NT2/D1 (cell line): ENCODE data around the gene CDKL5.

ENCODE experiments used
- YY1 ChIP-seq: IDR thresholded peaks from 2 replicates; pipeline ENCODE4 v1.6.1; 2011; ENCODE audit not compliant: insufficient read length, insufficient read depth
- ZNF274 ChIP-seq: IDR thresholded peaks from 2 replicates; pipeline ENCODE4 v1.6.1; 2011; ENCODE audit warnings: mild to moderate bottlenecking, low read depth, low read length

DNA sequence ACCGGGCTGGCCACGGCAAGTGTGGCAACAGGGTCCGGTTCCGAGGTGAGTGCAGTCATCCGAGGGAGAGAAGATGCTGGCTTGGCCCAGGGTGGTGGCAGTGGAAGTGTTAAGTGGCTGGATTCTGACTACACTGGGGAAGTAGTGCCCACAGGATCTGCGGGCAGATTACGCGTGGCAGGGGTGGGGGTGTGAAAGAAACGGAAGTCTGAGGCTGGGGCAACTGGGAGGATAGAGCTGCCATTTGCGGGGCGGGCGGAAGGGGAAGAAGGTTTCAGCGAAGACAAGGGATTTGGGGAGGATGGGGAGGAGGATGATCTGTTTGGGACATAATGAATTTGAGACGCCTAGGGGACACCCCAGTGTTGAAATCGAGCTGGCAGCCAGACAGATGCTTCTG, 241.2 kb downstream of the CDKL5 start:
- TF ChIP-seq ZNF274 (no peak), YY1 (no peak)
